ENCODE results near the gene LAMC1.

The LAMC1 gene

GRCh38 chr1:183191833-183192232, 168.6 kb downstream of the LAMC1 start:
- TF ChIP-seq CTCF (conservative IDR thresholded peaks at IDR 0.05) (no peak), ZFX (IDR thresholded peaks at IDR 0.05) (no peak)
- H3K27ac ChIP-seq: no peak overlapping the region

- H3K27ac ChIP-seq: no peak overlapping the region
- no peak for TF ChIP-seq ZFX (IDR thresholded peaks at IDR 0.05)
- TF ChIP-seq CTCF (conservative IDR thresholded peaks at IDR 0.05): no peak
Observed at GRCh38 chr1:183193963-183194525, 170.8 kb downstream of the LAMC1 start.

- TF ChIP-seq ZFX (IDR thresholded peaks at IDR 0.05) (no peak), CTCF (conservative IDR thresholded peaks at IDR 0.05) (no peak)
- H3K27ac ChIP-seq: no peak overlapping the region
Observed at GRCh38 chr1:183194527-183195141, 171.4 kb downstream of the LAMC1 start.

- TF ChIP-seq ZFX (IDR thresholded peaks at IDR 0.05) (no peak), CTCF (conservative IDR thresholded peaks at IDR 0.05) (no peak)
- no peak overlapping the region for H3K27ac ChIP-seq
Observed at GRCh38 chr1:183195142-183195574, 171.9 kb downstream of the LAMC1 start.
